Heart right ventricle (tissue), 16 donors: ENCODE data around the gene NAA30. TPM values are rescaled to one million over a fixed set of nuclear protein-coding genes. Genes with fewer than 3 reads are reported as not detected.

Experiments used
- ATAC-seq, 8 donors: fragments of 200-7000 bp; cut with Tn5 transposase; one replicate each; pipeline ENCODE4 v1.9.1; 2020; ENCODE audit warnings: mild to moderate bottlenecking in 8 of 8, moderate library complexity in 8 of 8, moderate number of reproducible peaks in 1 of 8
- DNase-seq, 2 donors: peaks; one replicate each; pipeline ENCODE4 v3.0.0-alpha.2; 2020
- H3K27ac ChIP-seq, 10 donors: fragments of 200-600 bp; sonication (generic) in 2 of 10; one replicate each; pipeline versions ENCODE4 v1.5.0 to v1.8.0; 2020 to 2022; ENCODE audit warnings: mild to moderate bottlenecking in 3 of 10
- H3K27me3 ChIP-seq, 7 donors: fragments of 200-600 bp; one replicate each; pipeline ENCODE4 v1.8.0; 2021 to 2022; ENCODE audit warnings: mild to moderate bottlenecking in 2 of 7
- H3K36me3 ChIP-seq, 9 donors: fragments of 200-600 bp; sonication (generic) in 1 of 9; one replicate each; pipeline versions ENCODE4 v1.5.0 to v1.8.0; 2020 to 2022; ENCODE audit warnings: mild to moderate bottlenecking in 2 of 9
- H3K4me1 ChIP-seq, 9 donors: fragments of 200-600 bp; sonication (generic) in 1 of 9; one replicate each; pipeline versions ENCODE4 v1.5.0 to v1.8.0; 2020 to 2022; ENCODE audit warnings: mild to moderate bottlenecking in 4 of 9
- H3K4me3 ChIP-seq, 10 donors: fragments of 200-600 bp; sonication (generic) in 2 of 10; one replicate each; pipeline versions ENCODE4 v1.5.0 to v1.8.0; 2020 to 2022; ENCODE audit warnings: mild to moderate bottlenecking in 7 of 10, moderate library complexity in 2 of 10
- H3K9me3 ChIP-seq, 11 donors: fragments of 200-600 bp in 10 of 11; sonication (generic) in 2 of 11; one replicate each; pipeline versions ENCODE4 v1.5.0 to v1.8.0; 2013 to 2022; ENCODE audit warnings: mild to moderate bottlenecking in 2 of 11, control low read depth in 1 of 11, moderate library complexity in 1 of 11
- WGBS, 2 donors: extraction: QIAGEN DNeasy Blood & Tissue Kit; methylation state at CpG; one replicate each; pipeline ENCODE4 v1.1.7; 2013; ENCODE audit warnings: inconsistent platforms in 1 of 2; 5-methylcytosine and 5-hydroxymethylcytosine counted together
- intact Hi-C, 10 donors: fragments of 100-400 bp; cut with DNase I; formaldehyde crosslinking; loops; one replicate each; pipeline versions ENCODE4 v1.11.1 to v1.14.2; 2022
- polyA plus RNA-seq, 2 donors: library from polyadenylated mRNA; stranded (reverse); fragments of 200-250 nt; gene quantifications; one replicate each; pipeline ENCODE4 v1.2.3, GENCODE V29; 2013
- total RNA-seq, 10 donors: library from RNA; stranded (reverse); fragmentation: NEBNext Ultra II Directional in 3 of 10; extraction: Animal tissue kit (Norgen Biotek cat#: 25700) in 3 of 10; gene quantifications; one replicate each; pipeline versions ENCODE4 v1.2.1 to v1.2.4, GENCODE V29; 2021 to 2023
- TF ChIP-seq, protein P1 (sequence below), 9 donors: fragments of 200-600 bp; sonication (generic) in 2 of 9; IDR thresholded peaks; one replicate each; pipeline versions ENCODE4 v1.5.0 to v1.8.0; 2021 to 2022; ENCODE audit warnings: antibody characterized with exemption in 9 of 9, mild to moderate bottlenecking in 5 of 9, moderate library complexity in 1 of 9
- donor health status: Arrhythmogenic right ventricular cardiomyopathy.
- donor health status: ischemic (EF 13 %, LVEDD 7.1; RV severe dilation, severe dysfunction).
- donor health status: healthy with polysubstance abuse.
- donor health status: DM: no; HTN: yes; CAD: no.
- donor health status: DM: no; HTN: no; CAD: no.
- donor health status: ischemic (EF 25% LVEDD 6.9; RV normal size, moderate dysfunction).
- donor health status: ischemic (EF 25% LVEDD 5.7; RV mildly dilated, moderate dysfunction).
- donor health status: healthy.
- donor health status: DM: yes; HTN: yes; CAD: no.
- donor health status: Ischemic cardiomyopathy.
- donor health status: ischemic (EF 35%, LVEDD 5.7; RV mildly dilated, moderate dysfunction).
- donor health status: nonischemic (EF 11% LVEDD 7.7; RV severe dilation, severe dysfunction).
- donor health status: DM: yes; HTN: yes; CAD: no.
- donor health status: PGD.
- donor health status: ischemic (EF 29% LVEDD 5.4; RV normal size, mild dysfunction).
- donor health status: nonischemic (EF 23%, LVEDD 6.1; RV moderate dilation, normal function).

NAA30 gene
- total and polyA plus RNA-seq, 12 donors, result 2.8 to 30.7 (median 26.3) TPM

DNA sequence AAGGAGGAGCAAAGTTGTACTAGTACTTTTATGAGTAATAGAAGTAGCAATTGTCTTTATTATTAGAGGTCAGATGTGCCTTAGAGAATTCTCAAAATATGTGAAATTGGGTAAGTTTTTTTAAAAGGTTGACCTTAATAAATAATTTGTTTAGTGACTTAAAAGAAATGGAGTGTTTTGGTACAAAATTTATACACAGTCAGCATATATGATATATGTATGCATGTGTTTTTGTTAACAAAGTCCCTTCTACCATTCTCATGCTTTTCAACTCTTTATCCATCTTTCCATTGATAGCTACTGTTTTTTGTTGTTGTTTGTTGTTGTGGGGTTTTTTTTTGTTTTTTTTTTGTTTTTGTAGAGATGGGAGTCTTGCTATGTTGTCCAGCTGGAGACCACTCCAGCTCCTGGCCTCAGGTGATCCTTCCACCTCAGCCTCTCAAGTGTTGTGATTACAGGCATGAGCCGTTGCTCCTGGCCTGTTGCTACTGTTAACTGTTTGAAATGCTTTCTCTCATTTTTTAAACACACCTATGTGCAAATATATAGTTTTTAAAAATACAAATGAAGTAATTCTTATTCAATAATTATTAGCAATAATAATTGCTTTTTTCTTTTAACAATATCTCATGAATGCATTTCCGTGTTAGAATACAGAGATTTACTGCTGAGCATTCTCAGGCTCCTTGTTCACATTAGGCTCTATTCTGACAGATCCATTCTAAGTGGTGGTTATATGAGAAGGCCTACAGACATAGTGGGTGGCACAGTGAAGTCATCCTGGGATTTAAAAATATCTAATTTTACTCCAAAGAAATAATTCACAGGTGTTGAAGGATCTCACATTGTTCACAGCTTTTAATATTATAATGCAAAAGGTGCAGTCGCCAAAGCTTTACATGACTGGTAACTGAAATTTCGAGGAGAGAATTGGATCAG lies 10.4 kb downstream of the NAA30 start:
- 88 to 89% methylated on average over 4 of the region's 4 CpGs for WGBS, 2 donors
- DNase-seq, result no peak
- H3K27ac ChIP-seq, result no peak overlapping the region
- H3K36me3 ChIP-seq, result peaks cover 0 to 80% (median 0%) of the 10 kb centered on the region in 9 donors
- intact Hi-C loops, result no loop called here
- no peak for ATAC-seq
- TF ChIP-seq, protein P1, sequence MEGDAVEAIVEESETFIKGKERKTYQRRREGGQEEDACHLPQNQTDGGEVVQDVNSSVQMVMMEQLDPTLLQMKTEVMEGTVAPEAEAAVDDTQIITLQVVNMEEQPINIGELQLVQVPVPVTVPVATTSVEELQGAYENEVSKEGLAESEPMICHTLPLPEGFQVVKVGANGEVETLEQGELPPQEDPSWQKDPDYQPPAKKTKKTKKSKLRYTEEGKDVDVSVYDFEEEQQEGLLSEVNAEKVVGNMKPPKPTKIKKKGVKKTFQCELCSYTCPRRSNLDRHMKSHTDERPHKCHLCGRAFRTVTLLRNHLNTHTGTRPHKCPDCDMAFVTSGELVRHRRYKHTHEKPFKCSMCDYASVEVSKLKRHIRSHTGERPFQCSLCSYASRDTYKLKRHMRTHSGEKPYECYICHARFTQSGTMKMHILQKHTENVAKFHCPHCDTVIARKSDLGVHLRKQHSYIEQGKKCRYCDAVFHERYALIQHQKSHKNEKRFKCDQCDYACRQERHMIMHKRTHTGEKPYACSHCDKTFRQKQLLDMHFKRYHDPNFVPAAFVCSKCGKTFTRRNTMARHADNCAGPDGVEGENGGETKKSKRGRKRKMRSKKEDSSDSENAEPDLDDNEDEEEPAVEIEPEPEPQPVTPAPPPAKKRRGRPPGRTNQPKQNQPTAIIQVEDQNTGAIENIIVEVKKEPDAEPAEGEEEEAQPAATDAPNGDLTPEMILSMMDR (IDR thresholded peaks at IDR 0.05), result no peak
- H3K4me3 ChIP-seq, result no peak overlapping the region
- H3K27me3 ChIP-seq, result no peaks in the 10 kb centered on the region
- peaks cover 0 to 26% (median 15%) of the 10 kb centered on the region in 9 donors for H3K4me1 ChIP-seq
- no peaks in the 10 kb centered on the region for H3K9me3 ChIP-seq

GRCh38 chr14:57401501-57401900 lies 11.1 kb downstream of the NAA30 start:
- H3K27me3 ChIP-seq, result no peaks in the 10 kb centered on the region
- H3K9me3 ChIP-seq, result no peaks in the 10 kb centered on the region
- TF ChIP-seq, protein P1 (IDR thresholded peaks at IDR 0.05), result no peak
- DNase-seq (no peak), ATAC-seq (no peak)
- peaks cover 0 to 26% (median 16%) of the 10 kb centered on the region in 9 donors for H3K4me1 ChIP-seq
- peaks cover 0 to 82% (median 0%) of the 10 kb centered on the region in 9 donors for H3K36me3 ChIP-seq
- H3K27ac ChIP-seq, result no peak overlapping the region
- H3K4me3 ChIP-seq, result no peak overlapping the region
- WGBS, 2 donors, result 74 to 80% methylated on average over 2 of the region's 2 CpGs
- intact Hi-C loops, result no loop called here

DNA sequence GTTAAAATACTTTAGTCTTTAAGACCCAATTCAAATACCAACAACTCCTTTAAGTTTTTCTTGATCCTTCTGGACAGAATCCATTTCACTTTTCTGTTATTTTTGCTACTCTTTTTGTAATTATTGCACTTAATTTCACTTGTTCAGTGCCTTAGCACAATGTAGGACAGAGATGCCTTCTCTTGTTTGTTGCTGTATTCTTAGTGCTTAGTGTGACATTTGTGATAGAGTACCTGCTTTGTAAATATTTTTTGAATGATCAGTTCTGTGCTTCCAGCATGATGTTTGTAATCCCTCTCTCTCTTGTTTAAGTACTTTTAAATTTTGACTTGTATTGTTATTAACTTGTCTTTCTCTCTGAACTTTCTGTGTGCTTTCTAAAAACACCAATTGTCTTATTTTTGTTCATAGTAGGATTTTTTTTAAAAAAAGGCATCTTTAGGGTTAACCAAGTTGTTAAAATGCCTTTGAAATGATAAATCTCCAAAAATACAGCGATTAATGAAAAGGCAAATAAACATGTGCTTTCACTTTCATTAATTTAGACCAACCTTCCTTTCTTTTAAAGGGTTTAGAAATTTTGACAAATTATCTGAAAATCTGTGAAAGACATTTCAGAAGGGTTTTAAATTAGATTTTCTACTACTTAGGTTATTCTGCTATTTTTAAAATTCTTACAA lies 11.9 kb downstream of the NAA30 start:
- intact Hi-C loops, result no loop called here
- H3K9me3 ChIP-seq, result no peaks in the 10 kb centered on the region
- ATAC-seq, result no peak
- WGBS, 2 donors, result 51 to 68% methylated on average over 1 of the region's 1 CpG
- no peaks in the 10 kb centered on the region for H3K27me3 ChIP-seq
- no peak overlapping the region for H3K4me3 ChIP-seq
- H3K27ac ChIP-seq, result no peak overlapping the region
- TF ChIP-seq, protein P1 (IDR thresholded peaks at IDR 0.05), result no peak
- H3K36me3 ChIP-seq, result peaks cover 0 to 74% (median 0%) of the 10 kb centered on the region in 9 donors
- peaks cover 0 to 27% (median 16%) of the 10 kb centered on the region in 9 donors for H3K4me1 ChIP-seq
- no peak for DNase-seq

DNA sequence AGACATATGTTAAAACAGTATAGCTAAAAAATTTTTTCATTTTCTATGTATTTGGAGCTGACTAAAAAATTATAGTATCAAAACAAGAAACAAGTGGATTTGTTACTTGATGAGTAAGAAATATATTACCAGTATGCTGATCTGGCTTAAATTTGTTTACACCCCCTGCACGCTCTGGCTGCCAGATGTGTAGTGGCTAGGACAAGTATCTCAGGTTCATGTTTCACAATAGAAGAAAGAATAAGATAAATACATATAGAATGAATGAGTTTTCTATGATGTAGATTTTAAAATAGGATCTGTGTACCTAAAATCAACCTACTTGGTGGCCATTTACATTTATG lies 13.1 kb downstream of the NAA30 start:
- no peaks in the 10 kb centered on the region for H3K27me3 ChIP-seq
- no peak for ATAC-seq
- intact Hi-C loops, result no loop called here
- peaks cover 0 to 66% (median 0%) of the 10 kb centered on the region in 9 donors for H3K36me3 ChIP-seq
- DNase-seq, result no peak
- no peak overlapping the region for H3K27ac ChIP-seq
- TF ChIP-seq, protein P1 (IDR thresholded peaks at IDR 0.05), result no peak
- no peaks in the 10 kb centered on the region for H3K9me3 ChIP-seq
- H3K4me1 ChIP-seq, result peaks cover 0 to 30% (median 19%) of the 10 kb centered on the region in 9 donors
- 95 to 100% methylated on average over 1 of the region's 1 CpG for WGBS, 2 donors
- H3K4me3 ChIP-seq, result no peak overlapping the region
